ENCODE data around the gene DLGAP1.

DNA sequence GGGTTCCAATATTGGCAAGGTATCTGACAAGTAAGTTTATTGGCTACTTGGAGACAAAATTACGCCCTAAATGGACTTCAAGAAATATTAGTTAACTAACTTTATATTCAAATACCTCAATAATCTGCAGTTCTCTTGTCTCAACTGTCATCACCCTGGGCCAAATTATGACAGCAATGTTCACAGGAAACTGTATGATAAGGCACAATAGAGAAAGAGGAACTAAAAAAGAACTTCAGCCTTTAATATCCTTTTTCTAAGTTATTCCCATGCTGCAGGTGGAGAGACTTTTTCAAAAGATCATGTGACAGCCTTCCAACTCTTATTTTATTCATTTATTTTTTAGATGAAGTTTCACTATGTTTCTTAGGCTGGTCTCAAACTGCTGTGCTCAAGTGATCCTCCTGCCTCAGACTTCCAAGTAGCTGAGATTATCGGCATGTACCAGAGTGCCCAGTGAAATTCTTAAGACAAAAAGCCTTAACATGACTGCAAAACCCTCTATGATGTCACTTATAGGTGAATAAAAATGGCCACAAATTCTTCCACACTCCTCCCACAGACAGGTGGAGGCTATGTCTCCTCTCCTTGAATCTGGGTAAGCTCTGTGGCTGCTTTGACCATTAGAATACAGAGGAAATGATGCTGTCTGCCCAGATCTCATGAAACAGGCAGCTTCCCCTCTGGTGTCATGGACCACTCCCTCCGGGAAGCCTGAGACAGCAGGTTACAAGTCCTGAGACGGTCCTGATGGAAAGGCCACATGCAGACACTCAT lies 794.2 kb downstream of the DLGAP1 start:
- TF ChIP-seq, protein P1, sequence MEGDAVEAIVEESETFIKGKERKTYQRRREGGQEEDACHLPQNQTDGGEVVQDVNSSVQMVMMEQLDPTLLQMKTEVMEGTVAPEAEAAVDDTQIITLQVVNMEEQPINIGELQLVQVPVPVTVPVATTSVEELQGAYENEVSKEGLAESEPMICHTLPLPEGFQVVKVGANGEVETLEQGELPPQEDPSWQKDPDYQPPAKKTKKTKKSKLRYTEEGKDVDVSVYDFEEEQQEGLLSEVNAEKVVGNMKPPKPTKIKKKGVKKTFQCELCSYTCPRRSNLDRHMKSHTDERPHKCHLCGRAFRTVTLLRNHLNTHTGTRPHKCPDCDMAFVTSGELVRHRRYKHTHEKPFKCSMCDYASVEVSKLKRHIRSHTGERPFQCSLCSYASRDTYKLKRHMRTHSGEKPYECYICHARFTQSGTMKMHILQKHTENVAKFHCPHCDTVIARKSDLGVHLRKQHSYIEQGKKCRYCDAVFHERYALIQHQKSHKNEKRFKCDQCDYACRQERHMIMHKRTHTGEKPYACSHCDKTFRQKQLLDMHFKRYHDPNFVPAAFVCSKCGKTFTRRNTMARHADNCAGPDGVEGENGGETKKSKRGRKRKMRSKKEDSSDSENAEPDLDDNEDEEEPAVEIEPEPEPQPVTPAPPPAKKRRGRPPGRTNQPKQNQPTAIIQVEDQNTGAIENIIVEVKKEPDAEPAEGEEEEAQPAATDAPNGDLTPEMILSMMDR (conservative IDR thresholded peaks at IDR 0.05 in 1 of 2, IDR thresholded peaks at IDR 0.05 in 1 of 2; ENCODE audit: extremely low read depth in 1 of 2, insufficient read depth in 1 of 2, low read depth in 1 of 2, low read length in 2 of 2): no peak
- no peak for TF ChIP-seq EZH2 (IDR thresholded peaks at IDR 0.05; ENCODE audit: borderline replicate concordance, low read length)
